ENCODE data around the gene MOV10L1. TPM values are rescaled to one million over a fixed set of nuclear protein-coding genes. Genes with fewer than 3 reads are reported as not detected.

Gene MOV10L1
- total and polyA plus RNA-seq, 2 donors from 2014 or later = 0.38 to 0.62 TPM

DNA sequence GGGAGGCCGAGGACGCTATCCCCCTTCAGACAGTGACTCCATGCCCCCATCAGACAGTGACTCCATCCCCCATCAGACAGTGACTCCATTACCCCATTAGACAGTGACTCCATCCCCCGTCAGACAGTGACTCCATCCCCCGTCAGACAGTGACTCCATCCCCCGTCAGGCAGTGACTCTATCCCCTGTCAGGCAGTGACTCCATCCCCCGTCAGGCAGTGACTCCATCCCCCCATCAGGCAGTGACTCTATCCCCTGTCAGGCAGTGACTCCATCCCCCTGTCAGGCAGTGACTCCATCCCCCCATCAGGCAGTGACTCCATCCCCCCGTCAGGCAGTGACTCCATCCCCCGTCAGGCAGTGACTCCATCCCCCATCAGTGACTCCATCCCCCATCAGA, 22.6 kb upstream of the MOV10L1 start:
- Histone ChIP-seq H3K4me3 (ENCODE audit: low read length in 3 of 3) (no peak overlapping the region), H3K36me3 (ENCODE audit: control insufficient read depth in 2 of 3, insufficient read depth in 3 of 3, low read length in 3 of 3) (no peaks in the 10 kb centered on the region), H3K4me1 (ENCODE audit: control insufficient read depth in 2 of 3, insufficient read depth in 2 of 3, low read depth in 1 of 3, low read length in 3 of 3) (no peaks in the 10 kb centered on the region), H3K9ac (ENCODE audit: low read length in 3 of 3) (no peak overlapping the region), H3K27ac (ENCODE audit: low read depth in 2 of 2, low read length in 2 of 2) (no peak overlapping the region), H3K27me3 (ENCODE audit: control insufficient read depth, insufficient read depth, low read length) (no peaks in the 10 kb centered on the region), H3K9me3 (ENCODE audit: control insufficient read depth in 2 of 3, insufficient read depth in 1 of 3, low read length in 3 of 3) (no peaks in the 10 kb centered on the region)
- TF ChIP-seq, protein P1, sequence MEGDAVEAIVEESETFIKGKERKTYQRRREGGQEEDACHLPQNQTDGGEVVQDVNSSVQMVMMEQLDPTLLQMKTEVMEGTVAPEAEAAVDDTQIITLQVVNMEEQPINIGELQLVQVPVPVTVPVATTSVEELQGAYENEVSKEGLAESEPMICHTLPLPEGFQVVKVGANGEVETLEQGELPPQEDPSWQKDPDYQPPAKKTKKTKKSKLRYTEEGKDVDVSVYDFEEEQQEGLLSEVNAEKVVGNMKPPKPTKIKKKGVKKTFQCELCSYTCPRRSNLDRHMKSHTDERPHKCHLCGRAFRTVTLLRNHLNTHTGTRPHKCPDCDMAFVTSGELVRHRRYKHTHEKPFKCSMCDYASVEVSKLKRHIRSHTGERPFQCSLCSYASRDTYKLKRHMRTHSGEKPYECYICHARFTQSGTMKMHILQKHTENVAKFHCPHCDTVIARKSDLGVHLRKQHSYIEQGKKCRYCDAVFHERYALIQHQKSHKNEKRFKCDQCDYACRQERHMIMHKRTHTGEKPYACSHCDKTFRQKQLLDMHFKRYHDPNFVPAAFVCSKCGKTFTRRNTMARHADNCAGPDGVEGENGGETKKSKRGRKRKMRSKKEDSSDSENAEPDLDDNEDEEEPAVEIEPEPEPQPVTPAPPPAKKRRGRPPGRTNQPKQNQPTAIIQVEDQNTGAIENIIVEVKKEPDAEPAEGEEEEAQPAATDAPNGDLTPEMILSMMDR (IDR thresholded peaks at IDR 0.05; ENCODE audit: borderline replicate concordance, extremely low read depth, insufficient read depth) = no peak
- intact Hi-C loops (cut with DNase I) = no loop called here
- DNase-seq (no peak), FAIRE-seq (no peak)

DNA sequence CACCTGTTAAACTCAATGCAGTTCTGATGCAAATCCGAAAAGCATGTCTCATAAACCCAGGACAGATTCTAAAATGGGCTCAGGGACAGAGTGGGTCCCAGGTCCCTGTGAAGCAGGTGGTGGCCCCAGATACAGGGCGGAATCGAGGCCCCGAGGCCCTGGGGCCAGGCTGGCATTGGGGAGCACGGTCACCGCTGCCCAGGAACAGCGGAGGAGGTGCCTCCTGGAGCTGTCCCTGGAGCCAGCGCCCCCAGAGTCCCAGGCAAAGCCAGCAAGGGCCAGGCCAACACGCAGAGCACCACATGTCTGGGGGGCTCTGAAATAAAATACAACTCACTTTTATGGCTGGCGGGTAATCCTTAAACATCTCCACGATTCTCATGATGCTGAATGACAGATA, 21.7 kb upstream of the MOV10L1 start:
- intact Hi-C loops (cut with DNase I) = no loop called here
- no peaks in the 10 kb centered on the region for H3K27me3 ChIP-seq (ENCODE audit: control insufficient read depth, insufficient read depth, low read length)
- H3K4me3 ChIP-seq (ENCODE audit: low read length in 3 of 3) = no peak overlapping the region
- no peak overlapping the region for H3K27ac ChIP-seq (ENCODE audit: low read depth in 2 of 2, low read length in 2 of 2)
- FAIRE-seq = no peak
- no peak overlapping the region for H3K9ac ChIP-seq (ENCODE audit: low read length in 3 of 3)
- no peaks in the 10 kb centered on the region for H3K36me3 ChIP-seq (ENCODE audit: control insufficient read depth in 2 of 3, insufficient read depth in 3 of 3, low read length in 3 of 3)
- no peaks in the 10 kb centered on the region for H3K9me3 ChIP-seq (ENCODE audit: control insufficient read depth in 2 of 3, insufficient read depth in 1 of 3, low read length in 3 of 3)
- TF ChIP-seq, protein P1 (IDR thresholded peaks at IDR 0.05; ENCODE audit: borderline replicate concordance, extremely low read depth, insufficient read depth) = no peak
- DNase-seq = no peak
- no peaks in the 10 kb centered on the region for H3K4me1 ChIP-seq (ENCODE audit: control insufficient read depth in 2 of 3, insufficient read depth in 2 of 3, low read depth in 1 of 3, low read length in 3 of 3)

DNA sequence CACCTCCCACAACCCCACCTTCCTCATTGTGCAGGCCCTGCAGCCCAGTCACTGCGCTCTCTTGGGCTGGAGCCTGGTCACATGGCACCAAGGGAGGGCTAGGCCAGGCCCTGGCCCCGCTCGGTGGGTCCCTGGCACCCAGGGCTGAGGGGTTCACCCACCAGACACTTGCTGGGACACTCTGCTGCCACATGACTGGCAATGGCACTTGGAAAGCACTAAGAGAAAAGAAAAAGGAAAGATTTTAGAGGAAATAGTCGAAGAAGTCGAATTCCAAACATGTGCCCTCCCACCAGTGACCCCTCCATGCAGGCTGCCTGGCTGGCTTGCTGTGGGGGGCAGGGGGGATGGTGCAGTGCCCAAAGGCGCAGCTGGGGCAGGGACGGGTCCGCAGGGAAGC, 19.4 kb upstream of the MOV10L1 start:
- no peak for FAIRE-seq
- H3K9ac ChIP-seq (ENCODE audit: low read length in 3 of 3) = no peak overlapping the region
- TF ChIP-seq, protein P1 (IDR thresholded peaks at IDR 0.05; ENCODE audit: borderline replicate concordance, extremely low read depth, insufficient read depth) = no peak
- DNase-seq = peak in 1 of 5 donors; percentile 39
- H3K9me3 ChIP-seq (ENCODE audit: control insufficient read depth in 2 of 3, insufficient read depth in 1 of 3, low read length in 3 of 3) = no peaks in the 10 kb centered on the region
- H3K36me3 ChIP-seq (ENCODE audit: control insufficient read depth in 2 of 3, insufficient read depth in 3 of 3, low read length in 3 of 3) = no peaks in the 10 kb centered on the region
- no peaks in the 10 kb centered on the region for H3K4me1 ChIP-seq (ENCODE audit: control insufficient read depth in 2 of 3, insufficient read depth in 2 of 3, low read depth in 1 of 3, low read length in 3 of 3)
- H3K27ac ChIP-seq (ENCODE audit: low read depth in 2 of 2, low read length in 2 of 2) = no peak overlapping the region
- H3K27me3 ChIP-seq (ENCODE audit: control insufficient read depth, insufficient read depth, low read length) = no peaks in the 10 kb centered on the region
- intact Hi-C loops (cut with DNase I) = no loop called here
- H3K4me3 ChIP-seq (ENCODE audit: low read length in 3 of 3) = no peak overlapping the region

Data from kidney (tissue), 14 donors.